Thoracic aorta (tissue), 2 donors: ENCODE data around the gene RRH. TPM values are rescaled to one million over a fixed set of nuclear protein-coding genes. Genes with fewer than 3 reads are reported as not detected.

Source experiments
- ATAC-seq: fragments of 150-250 bp; one replicate; pipeline ENCODE4 v1.8.0; 2017; ENCODE audit warnings: low read depth; ENCODE audit not compliant: insufficient number of reproducible peaks, low FRiP score
- DNase-seq: peaks from one replicate; pipeline ENCODE4 v3.0.0-alpha.2; 2020; ENCODE audit warnings: low spot score
- H3K27ac ChIP-seq, 2 donors: fragments of 200-600 bp; sonication (generic); 1 replicate in 1 of 2; 2 replicates in 1 of 2; pipeline ENCODE4 v1.5.1; 2016; ENCODE audit warnings: mild to moderate bottlenecking in 2 of 2, moderate library complexity in 2 of 2
- H3K27me3 ChIP-seq: fragments of 200-600 bp; sonication (generic); replicated peaks from 2 replicates; pipeline ENCODE4 v1.6.0; 2016; ENCODE audit warnings: mild to moderate bottlenecking; ENCODE audit not compliant: insufficient read depth
- H3K36me3 ChIP-seq: fragments of 200-600 bp; sonication (generic); one replicate; pipeline ENCODE4 v1.5.1; 2016
- H3K4me1 ChIP-seq, 2 donors: fragments of 200-600 bp; sonication (generic); 1 replicate in 1 of 2; 2 replicates in 1 of 2; pipeline versions ENCODE4 v1.5.1 to v1.6.0; 2016; ENCODE audit warnings: low read depth in 2 of 2, mild to moderate bottlenecking in 1 of 2; ENCODE audit not compliant: control insufficient read depth in 1 of 2
- H3K4me3 ChIP-seq: fragments of 200-600 bp; sonication (generic); 2 replicates; pipeline ENCODE4 v1.5.1; 2016; ENCODE audit warnings: mild to moderate bottlenecking
- H3K9me3 ChIP-seq: fragments of 200-600 bp; sonication (generic); 2 replicates; pipeline ENCODE4 v1.5.1; 2016
- CTCF ChIP-seq: fragments of 200-600 bp; sonication (generic); IDR thresholded peaks from one replicate; pipeline ENCODE4 v1.5.1; 2019; ENCODE audit warnings: antibody characterized with exemption
- total RNA-seq, 2 donors: library from RNA; depleted of rRNA; stranded (reverse); fragments of >200 nt; gene quantifications; one replicate each; pipeline versions ENCODE4 v1.1.0 to v1.2.3, GENCODE V29; 2016

The RRH gene
- total RNA-seq, 2 donors from 2014 or later, result 1.2 TPM; not detected in 1

DNA sequence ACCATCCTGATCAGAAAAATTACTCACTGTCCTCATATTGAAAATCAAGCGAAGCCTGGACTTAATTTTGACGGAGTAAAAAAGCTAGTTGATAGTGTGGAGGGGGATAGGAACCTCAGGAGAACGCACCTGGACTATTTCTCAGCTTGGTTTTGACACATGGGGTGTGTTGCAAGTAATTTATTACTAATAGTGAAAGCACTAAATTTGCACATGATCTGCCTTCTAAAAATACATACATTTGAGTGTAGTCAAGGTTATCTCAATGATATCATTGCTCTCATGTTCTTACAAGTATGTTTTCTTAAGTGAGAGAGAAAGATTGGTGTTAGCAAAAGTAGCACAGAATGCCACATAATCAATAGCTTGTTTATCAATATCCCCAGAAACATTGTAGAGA, 49.6 kb downstream of the RRH start:
- no peak for TF ChIP-seq CTCF
- H3K36me3 ChIP-seq, result no peaks in the 10 kb centered on the region
- DNase-seq (no peak), ATAC-seq (no peak)
- H3K27ac ChIP-seq, result no peak overlapping the region
- H3K4me3 ChIP-seq, result no peak overlapping the region
- no peaks in the 10 kb centered on the region for H3K9me3 ChIP-seq
- no peaks in the 10 kb centered on the region for H3K27me3 ChIP-seq
- H3K4me1 ChIP-seq, result no peaks in the 10 kb centered on the region

DNA sequence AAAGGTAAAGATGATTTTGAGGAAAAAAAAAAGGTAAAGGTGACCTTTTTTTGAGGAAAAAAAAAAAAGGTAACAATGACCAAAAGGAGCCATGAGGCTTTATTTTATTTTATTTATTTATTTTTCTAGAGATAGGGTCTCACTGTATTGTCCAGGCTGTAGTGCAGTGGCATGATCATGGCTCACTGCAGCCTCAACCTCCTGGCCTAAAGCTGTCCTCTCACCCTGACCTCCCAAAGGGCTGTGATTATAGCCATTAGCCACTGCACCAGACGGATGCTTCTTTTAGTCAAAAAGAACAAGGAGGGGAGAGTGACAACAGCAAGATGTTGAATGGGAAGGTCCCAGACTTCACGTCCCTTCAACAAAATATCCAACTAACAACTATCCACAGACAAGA, 50.6 kb downstream of the RRH start:
- DNase-seq (no peak), ATAC-seq (no peak)
- Histone ChIP-seq H3K27me3 (no peaks in the 10 kb centered on the region), H3K36me3 (no peaks in the 10 kb centered on the region), H3K9me3 (no peaks in the 10 kb centered on the region), H3K4me1 (no peaks in the 10 kb centered on the region), H3K4me3 (no peak overlapping the region), H3K27ac (no peak overlapping the region)
- TF ChIP-seq CTCF, result no peak

DNA sequence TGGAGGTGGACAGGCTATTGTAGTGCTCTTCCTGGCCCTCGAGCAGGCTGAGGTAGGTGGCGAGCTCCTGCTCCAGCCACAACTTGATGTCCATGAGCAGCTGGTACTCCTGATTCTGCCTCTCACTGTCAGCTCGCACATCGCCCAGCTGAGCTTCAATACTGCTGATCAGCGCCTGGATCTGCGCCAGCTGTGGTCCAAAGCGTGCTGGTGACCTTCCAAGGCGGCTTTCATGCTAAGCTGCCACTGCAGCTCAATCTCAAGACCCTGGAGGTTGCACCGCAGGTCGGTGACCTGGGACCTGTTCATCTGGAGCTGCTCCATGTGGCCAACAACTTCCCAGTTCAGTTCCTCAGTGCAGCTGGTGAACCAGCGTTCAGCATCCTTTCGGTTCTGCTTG, 51.3 kb downstream of the RRH start:
- H3K4me1 ChIP-seq, result no peaks in the 10 kb centered on the region
- H3K4me3 ChIP-seq, result no peak overlapping the region
- no peak for TF ChIP-seq CTCF
- no peaks in the 10 kb centered on the region for H3K9me3 ChIP-seq
- no peaks in the 10 kb centered on the region for H3K36me3 ChIP-seq
- no peak for ATAC-seq
- no peaks in the 10 kb centered on the region for H3K27me3 ChIP-seq
- no peak for DNase-seq
- H3K27ac ChIP-seq, result no peak overlapping the region

DNA sequence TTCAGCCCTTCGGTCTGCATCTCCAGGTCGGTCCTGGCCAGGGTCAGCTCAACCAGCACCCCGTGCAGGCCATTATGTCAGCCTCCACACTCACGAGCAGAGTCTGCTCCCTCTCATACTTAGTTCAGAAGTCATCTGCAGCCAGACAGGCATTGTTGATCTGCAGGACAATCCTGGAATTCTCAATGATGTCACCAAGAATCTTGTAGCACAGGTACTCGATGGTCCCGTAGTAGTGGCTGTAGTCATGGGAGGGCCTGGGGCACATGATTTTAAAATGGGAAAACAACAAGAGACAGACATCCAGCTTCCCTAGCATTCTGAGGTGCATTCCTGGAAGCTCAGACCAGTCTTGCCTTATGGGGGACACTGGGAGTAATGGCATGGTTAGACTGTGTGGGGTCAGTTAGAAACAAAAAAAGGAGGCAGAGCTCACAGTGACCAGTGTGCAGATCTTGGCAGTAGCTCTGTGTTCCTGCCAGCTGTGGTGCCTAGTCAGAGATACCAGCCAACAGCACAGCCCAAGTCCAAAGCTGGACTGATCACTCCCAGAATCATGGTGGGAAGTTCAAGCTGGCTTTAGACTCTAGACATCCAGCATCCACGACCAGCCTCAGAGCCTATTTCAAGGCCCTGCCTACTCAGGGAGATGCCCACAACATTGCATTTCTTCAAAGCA, 52.0 kb downstream of the RRH start:
- no peak for TF ChIP-seq CTCF
- ATAC-seq (no peak), DNase-seq (no peak)
- Histone ChIP-seq H3K36me3 (no peaks in the 10 kb centered on the region), H3K27me3 (no peaks in the 10 kb centered on the region), H3K27ac (no peak overlapping the region), H3K4me1 (no peaks in the 10 kb centered on the region), H3K9me3 (no peaks in the 10 kb centered on the region), H3K4me3 (no peak overlapping the region)

- Histone ChIP-seq H3K4me3 (no peak overlapping the region), H3K36me3 (no peaks in the 10 kb centered on the region), H3K27me3 (no peaks in the 10 kb centered on the region), H3K4me1 (no peaks in the 10 kb centered on the region), H3K27ac (no peak overlapping the region), H3K9me3 (no peaks in the 10 kb centered on the region)
- DNase-seq (no peak), ATAC-seq (no peak)
- no peak for TF ChIP-seq CTCF
Measured at GRCh38 chr4:109886303-109886702, 58.5 kb downstream of the RRH start.
